ENCODE results near the gene VNN1. TPM values are rescaled to one million over a fixed set of nuclear protein-coding genes. Genes with fewer than 3 reads are reported as not detected.

Gene VNN1
- total RNA-seq, 1 experiment from 2014 or later: not detected

DNA sequence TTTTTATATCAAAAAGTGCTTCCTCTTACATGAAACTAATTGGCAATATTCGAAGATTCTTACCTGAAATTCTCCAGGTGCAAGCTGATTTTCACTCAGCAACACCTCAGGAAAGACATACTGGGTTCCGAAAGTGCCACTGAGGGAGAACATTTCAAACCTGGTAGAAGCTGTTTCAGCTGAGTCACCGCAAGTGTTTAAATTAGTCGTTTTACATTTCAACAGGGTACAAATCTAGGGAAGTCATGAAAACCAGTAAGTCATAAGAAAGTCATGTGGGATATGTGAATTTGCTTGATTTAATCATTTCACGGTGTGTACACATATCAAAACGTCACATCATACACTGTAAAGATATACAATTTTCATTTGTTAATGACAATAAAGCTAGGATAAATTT lies 29.6 kb downstream of the VNN1 start:
- H3K79me2 ChIP-seq (ENCODE audit: insufficient read depth, low read length): no peaks in the 10 kb centered on the region
- H4K20me1 ChIP-seq (ENCODE audit: insufficient read depth): no peaks in the 10 kb centered on the region
- H3K4me2 ChIP-seq (ENCODE audit: low read length): no peak overlapping the region
- no peak for DNase-seq (ENCODE audit: low read depth, low spot score)
- CTCF ChIA-PET: no interaction called here
- no peak overlapping the region for H3K27ac ChIP-seq (ENCODE audit: low read depth, low read length)
- no peak overlapping the region for H3K4me3 ChIP-seq (replicated peaks in 1 of 2; ENCODE audit: low read depth in 1 of 2, low read length in 2 of 2)
- H3K27me3 ChIP-seq (ENCODE audit: insufficient read depth, low read length): no peaks in the 10 kb centered on the region
- no peaks in the 10 kb centered on the region for H3K9me3 ChIP-seq (ENCODE audit: control insufficient read depth in 1 of 2, insufficient read depth in 1 of 2, low read depth in 1 of 2, low read length in 2 of 2)
- no peak overlapping the region for H2AFZ ChIP-seq (ENCODE audit: low read depth, low read length, poor library complexity, severe bottlenecking)
- no peak overlapping the region for H3K9ac ChIP-seq (ENCODE audit: low read length)
- no peaks in the 10 kb centered on the region for H3K36me3 ChIP-seq (ENCODE audit: control insufficient read depth in 1 of 2, insufficient read depth in 2 of 2, low read length in 2 of 2)
- no peak for ATAC-seq
- no peaks in the 10 kb centered on the region for H3K9me2 ChIP-seq (ENCODE audit: insufficient read depth)
- POLR2A ChIA-PET: no interaction called here
- no peak for TF ChIP-seq ZFX (IDR thresholded peaks at IDR 0.05)
- no peak for TF ChIP-seq ATF3 (IDR thresholded peaks at IDR 0.05)
- no peak for TF ChIP-seq TCF7L2 (IDR thresholded peaks at IDR 0.05; ENCODE audit: borderline replicate concordance, extremely low read depth, insufficient read depth, insufficient read length)
- TF ChIP-seq FOSL1 (IDR thresholded peaks at IDR 0.05; ENCODE audit: low read depth): no peak
- TF ChIP-seq POLR2AphosphoS5 (IDR thresholded peaks at IDR 0.05; ENCODE audit: low read depth, low read length): no peak
- TF ChIP-seq, protein P1, sequence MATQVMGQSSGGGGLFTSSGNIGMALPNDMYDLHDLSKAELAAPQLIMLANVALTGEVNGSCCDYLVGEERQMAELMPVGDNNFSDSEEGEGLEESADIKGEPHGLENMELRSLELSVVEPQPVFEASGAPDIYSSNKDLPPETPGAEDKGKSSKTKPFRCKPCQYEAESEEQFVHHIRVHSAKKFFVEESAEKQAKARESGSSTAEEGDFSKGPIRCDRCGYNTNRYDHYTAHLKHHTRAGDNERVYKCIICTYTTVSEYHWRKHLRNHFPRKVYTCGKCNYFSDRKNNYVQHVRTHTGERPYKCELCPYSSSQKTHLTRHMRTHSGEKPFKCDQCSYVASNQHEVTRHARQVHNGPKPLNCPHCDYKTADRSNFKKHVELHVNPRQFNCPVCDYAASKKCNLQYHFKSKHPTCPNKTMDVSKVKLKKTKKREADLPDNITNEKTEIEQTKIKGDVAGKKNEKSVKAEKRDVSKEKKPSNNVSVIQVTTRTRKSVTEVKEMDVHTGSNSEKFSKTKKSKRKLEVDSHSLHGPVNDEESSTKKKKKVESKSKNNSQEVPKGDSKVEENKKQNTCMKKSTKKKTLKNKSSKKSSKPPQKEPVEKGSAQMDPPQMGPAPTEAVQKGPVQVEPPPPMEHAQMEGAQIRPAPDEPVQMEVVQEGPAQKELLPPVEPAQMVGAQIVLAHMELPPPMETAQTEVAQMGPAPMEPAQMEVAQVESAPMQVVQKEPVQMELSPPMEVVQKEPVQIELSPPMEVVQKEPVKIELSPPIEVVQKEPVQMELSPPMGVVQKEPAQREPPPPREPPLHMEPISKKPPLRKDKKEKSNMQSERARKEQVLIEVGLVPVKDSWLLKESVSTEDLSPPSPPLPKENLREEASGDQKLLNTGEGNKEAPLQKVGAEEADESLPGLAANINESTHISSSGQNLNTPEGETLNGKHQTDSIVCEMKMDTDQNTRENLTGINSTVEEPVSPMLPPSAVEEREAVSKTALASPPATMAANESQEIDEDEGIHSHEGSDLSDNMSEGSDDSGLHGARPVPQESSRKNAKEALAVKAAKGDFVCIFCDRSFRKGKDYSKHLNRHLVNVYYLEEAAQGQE (IDR thresholded peaks at IDR 0.05; ENCODE audit: low read depth): no peak
- no peak for TF ChIP-seq CBX3 (IDR thresholded peaks at IDR 0.05; ENCODE audit: low read depth)
- no peak for TF ChIP-seq SRF (IDR thresholded peaks at IDR 0.05; ENCODE audit: low read depth)
- TF ChIP-seq CTCF (IDR thresholded peaks at IDR 0.05 in 2 of 3, conservative IDR thresholded peaks at IDR 0.05 in 1 of 3; ENCODE audit: borderline replicate concordance in 1 of 3, insufficient read depth in 1 of 3, low read depth in 2 of 3, low read length in 2 of 3): no peak
- no peak for TF ChIP-seq EGR1 (IDR thresholded peaks at IDR 0.05; ENCODE audit: low read depth)
- TF ChIP-seq ZBTB33 (IDR thresholded peaks at IDR 0.05; ENCODE audit: extremely low read depth, insufficient replicate concordance, low read length): no peak
- H3K4me1 ChIP-seq (ENCODE audit: control insufficient read depth in 1 of 2, insufficient read depth in 2 of 2, low read length in 2 of 2): peaks cover 0 to 6% of the 10 kb centered on the region in 2 experiments; a peak in 1 of 4 replicates
- intact Hi-C loops (cut with micrococcal nuclease): no loop called here
- RAD21 ChIA-PET (ENCODE audit: low non-redundant PET in 1 of 2, low total read pairs in 2 of 2, uncharacterized antibody in 2 of 2, unreplicated experiment in 2 of 2): no interaction called here
- BruUV-seq (replicated peaks): no TSS peak

All from HCT116 (cell line).